Neural cell (in vitro differentiated cells): ENCODE results near the gene DMRTA2. TPM values are rescaled to one million over a fixed set of nuclear protein-coding genes. Genes with fewer than 3 reads are reported as not detected.

Experiments used
- H2AFZ ChIP-seq: fragments of 200-600, 300-800 bp; sonication (generic), shearing (Covaris generic); 2 replicates; pipeline ENCODE4 v1.6.0; 2014; ENCODE audit warnings: low read depth, mild to moderate bottlenecking, antibody characterized with exemption, low read length, moderate library complexity
- H3F3A ChIP-seq: fragments of 200-600 bp; shearing (Covaris generic); 2 replicates; pipeline ENCODE4 v1.6.1; 2016; ENCODE audit warnings: mild to moderate bottlenecking, moderate library complexity, mixed read lengths, antibody characterized with exemption, low read length; ENCODE audit not compliant: insufficient read depth, poor library complexity, severe bottlenecking
- H3K27ac ChIP-seq: fragments of 200-600, 300-800 bp; sonication (generic), shearing (Covaris generic); 2 replicates; pipeline ENCODE4 v1.5.1; 2014; ENCODE audit warnings: mild to moderate bottlenecking, low read length, moderate library complexity
- H3K27me3 ChIP-seq: fragments of 300-800, 200-600 bp; sonication (generic), shearing (Covaris generic); 2 replicates; pipeline ENCODE4 v1.6.0; 2014; ENCODE audit warnings: mild to moderate bottlenecking, low read depth, low read length, moderate library complexity; ENCODE audit not compliant: insufficient read depth
- H3K36me3 ChIP-seq: fragments of 300-800, 200-600 bp; sonication (generic), shearing (Covaris generic); 2 replicates; pipeline ENCODE4 v1.5.1; 2014; ENCODE audit warnings: mild to moderate bottlenecking, antibody characterized with exemption, low read length, moderate library complexity; ENCODE audit not compliant: insufficient read depth
- H3K4me2 ChIP-seq: fragments of 300-800, 200-600 bp; sonication (generic), shearing (Covaris generic); 2 replicates; pipeline ENCODE4 v1.6.0; 2014; ENCODE audit warnings: mild to moderate bottlenecking, low read length
- H3K4me3 ChIP-seq: fragments of 300-800, 200-600 bp; sonication (generic), shearing (Covaris generic); 2 replicates; pipeline ENCODE4 v1.5.1; 2014; ENCODE audit warnings: mild to moderate bottlenecking, low read length, moderate library complexity
- H3K79me2 ChIP-seq: fragments of 200-600 bp; shearing (Covaris generic); replicated peaks from 2 replicates; pipeline ENCODE4 v1.6.0; 2014; ENCODE audit warnings: mild to moderate bottlenecking, low read length, moderate library complexity; ENCODE audit not compliant: insufficient read depth
- H3K9ac ChIP-seq: fragments of 300-800, 200-600 bp; sonication (generic), shearing (Covaris generic); 2 replicates; pipeline ENCODE4 v1.6.1; 2016; ENCODE audit warnings: mild to moderate bottlenecking, low read length, mixed read lengths
- H3K9me2 ChIP-seq: fragments of 200-600 bp; shearing (Covaris generic); 2 replicates; pipeline ENCODE4 v1.6.1; 2016; ENCODE audit warnings: mild to moderate bottlenecking, low read length, mixed read lengths; ENCODE audit not compliant: insufficient read depth
- H3K9me3 ChIP-seq: fragments of 200-600, 300-800 bp; sonication (generic), shearing (Covaris generic); 2 replicates; pipeline ENCODE4 v1.6.1; 2016; ENCODE audit warnings: mild to moderate bottlenecking, mixed run types, low read length, moderate library complexity, mixed read lengths
- H4K20me1 ChIP-seq: fragments of 200-600 bp; shearing (Covaris generic); 2 replicates; pipeline ENCODE4 v1.6.1; 2016; ENCODE audit warnings: mild to moderate bottlenecking, mixed run types; ENCODE audit not compliant: insufficient read depth
- EP300 ChIP-seq: fragments of 450-650 bp; conservative IDR thresholded peaks from 2 replicates; pipeline ENCODE4 v1.6.1; 2014; ENCODE audit warnings: antibody characterized with exemption, mild to moderate bottlenecking, moderate library complexity; ENCODE audit not compliant: poor library complexity, severe bottlenecking
- EZH2 ChIP-seq: fragments of 200-600, 300-800 bp; shearing (Covaris generic), sonication (generic); IDR thresholded peaks from 2 replicates; pipeline ENCODE4 v1.6.1; 2014; ENCODE audit warnings: antibody characterized with exemption, low read length, borderline replicate concordance, mild to moderate bottlenecking; ENCODE audit not compliant: insufficient read depth, poor library complexity, severe bottlenecking
- MXI1 ChIP-seq: fragments of 450-650 bp; conservative IDR thresholded peaks from 2 replicates; pipeline ENCODE4 v1.6.1; 2014; ENCODE audit warnings: antibody characterized with exemption, mild to moderate bottlenecking; ENCODE audit not compliant: poor library complexity, severe bottlenecking
- POLR2AphosphoS5 ChIP-seq: IDR thresholded peaks from 2 replicates; pipeline ENCODE4 v1.6.1; 2012
- RAD21 ChIP-seq: fragments of 450-650 bp; conservative IDR thresholded peaks from 2 replicates; pipeline ENCODE4 v1.6.1; 2014; ENCODE audit warnings: antibody characterized with exemption, mild to moderate bottlenecking, moderate library complexity
- SMC3 ChIP-seq: fragments of 450-650 bp; conservative IDR thresholded peaks from 2 replicates; pipeline ENCODE4 v1.6.1; 2014; ENCODE audit warnings: antibody characterized with exemption, mild to moderate bottlenecking, moderate library complexity; ENCODE audit not compliant: poor library complexity
- TAF1 ChIP-seq: IDR thresholded peaks from 2 replicates; pipeline ENCODE4 v1.6.1; 2012; ENCODE audit warnings: low read depth
- polyA plus RNA-seq: library from polyadenylated mRNA; depleted of rRNA; stranded (reverse); fragments of >200 nt; gene quantifications from 2 replicates; pipeline ENCODE4 v1.2.3, GENCODE V29; 2014
- TF ChIP-seq, protein P1 (sequence below): fragments of 450-650 bp; IDR thresholded peaks from 2 replicates; pipeline ENCODE4 v1.5.1; 2014; ENCODE audit warnings: antibody characterized with exemption, mild to moderate bottlenecking, moderate library complexity; ENCODE audit not compliant: poor library complexity, severe bottlenecking
- TF ChIP-seq, protein P2 (sequence below): IDR thresholded peaks from 2 replicates; pipeline ENCODE4 v1.6.1; 2012; ENCODE audit warnings: borderline replicate concordance

DMRTA2 gene
- polyA plus RNA-seq, 1 donor from 2014 or later = 0.22 TPM

DNA sequence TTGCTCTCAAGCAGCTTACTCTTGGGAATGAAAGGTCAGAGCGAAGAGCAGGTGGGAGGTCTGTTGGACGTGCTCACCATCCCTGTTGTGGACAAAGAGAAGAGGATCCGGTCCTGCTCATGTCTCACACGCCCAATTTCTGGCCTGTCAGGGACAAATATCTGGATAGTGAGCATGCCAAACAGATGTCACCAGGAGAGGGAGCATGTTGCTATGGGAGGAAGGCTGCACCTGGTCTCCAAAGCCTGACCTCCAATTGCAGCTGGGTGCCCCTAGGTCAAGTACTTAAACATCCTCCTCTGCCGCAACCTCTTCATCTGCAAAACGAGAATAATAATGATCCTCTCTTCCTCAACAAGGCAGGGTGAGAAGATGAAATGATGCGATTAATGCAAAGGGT, 53.4 kb downstream of the DMRTA2 start:
- no peak overlapping the region for H3K4me3 ChIP-seq
- TF ChIP-seq RAD21 (no peak), TAF1 (no peak), EZH2 (no peak), MXI1 (no peak), POLR2AphosphoS5 (no peak), SMC3 (no peak), EP300 (no peak)
- TF ChIP-seq, protein P1, sequence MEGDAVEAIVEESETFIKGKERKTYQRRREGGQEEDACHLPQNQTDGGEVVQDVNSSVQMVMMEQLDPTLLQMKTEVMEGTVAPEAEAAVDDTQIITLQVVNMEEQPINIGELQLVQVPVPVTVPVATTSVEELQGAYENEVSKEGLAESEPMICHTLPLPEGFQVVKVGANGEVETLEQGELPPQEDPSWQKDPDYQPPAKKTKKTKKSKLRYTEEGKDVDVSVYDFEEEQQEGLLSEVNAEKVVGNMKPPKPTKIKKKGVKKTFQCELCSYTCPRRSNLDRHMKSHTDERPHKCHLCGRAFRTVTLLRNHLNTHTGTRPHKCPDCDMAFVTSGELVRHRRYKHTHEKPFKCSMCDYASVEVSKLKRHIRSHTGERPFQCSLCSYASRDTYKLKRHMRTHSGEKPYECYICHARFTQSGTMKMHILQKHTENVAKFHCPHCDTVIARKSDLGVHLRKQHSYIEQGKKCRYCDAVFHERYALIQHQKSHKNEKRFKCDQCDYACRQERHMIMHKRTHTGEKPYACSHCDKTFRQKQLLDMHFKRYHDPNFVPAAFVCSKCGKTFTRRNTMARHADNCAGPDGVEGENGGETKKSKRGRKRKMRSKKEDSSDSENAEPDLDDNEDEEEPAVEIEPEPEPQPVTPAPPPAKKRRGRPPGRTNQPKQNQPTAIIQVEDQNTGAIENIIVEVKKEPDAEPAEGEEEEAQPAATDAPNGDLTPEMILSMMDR = no peak
- TF ChIP-seq, protein P2, sequence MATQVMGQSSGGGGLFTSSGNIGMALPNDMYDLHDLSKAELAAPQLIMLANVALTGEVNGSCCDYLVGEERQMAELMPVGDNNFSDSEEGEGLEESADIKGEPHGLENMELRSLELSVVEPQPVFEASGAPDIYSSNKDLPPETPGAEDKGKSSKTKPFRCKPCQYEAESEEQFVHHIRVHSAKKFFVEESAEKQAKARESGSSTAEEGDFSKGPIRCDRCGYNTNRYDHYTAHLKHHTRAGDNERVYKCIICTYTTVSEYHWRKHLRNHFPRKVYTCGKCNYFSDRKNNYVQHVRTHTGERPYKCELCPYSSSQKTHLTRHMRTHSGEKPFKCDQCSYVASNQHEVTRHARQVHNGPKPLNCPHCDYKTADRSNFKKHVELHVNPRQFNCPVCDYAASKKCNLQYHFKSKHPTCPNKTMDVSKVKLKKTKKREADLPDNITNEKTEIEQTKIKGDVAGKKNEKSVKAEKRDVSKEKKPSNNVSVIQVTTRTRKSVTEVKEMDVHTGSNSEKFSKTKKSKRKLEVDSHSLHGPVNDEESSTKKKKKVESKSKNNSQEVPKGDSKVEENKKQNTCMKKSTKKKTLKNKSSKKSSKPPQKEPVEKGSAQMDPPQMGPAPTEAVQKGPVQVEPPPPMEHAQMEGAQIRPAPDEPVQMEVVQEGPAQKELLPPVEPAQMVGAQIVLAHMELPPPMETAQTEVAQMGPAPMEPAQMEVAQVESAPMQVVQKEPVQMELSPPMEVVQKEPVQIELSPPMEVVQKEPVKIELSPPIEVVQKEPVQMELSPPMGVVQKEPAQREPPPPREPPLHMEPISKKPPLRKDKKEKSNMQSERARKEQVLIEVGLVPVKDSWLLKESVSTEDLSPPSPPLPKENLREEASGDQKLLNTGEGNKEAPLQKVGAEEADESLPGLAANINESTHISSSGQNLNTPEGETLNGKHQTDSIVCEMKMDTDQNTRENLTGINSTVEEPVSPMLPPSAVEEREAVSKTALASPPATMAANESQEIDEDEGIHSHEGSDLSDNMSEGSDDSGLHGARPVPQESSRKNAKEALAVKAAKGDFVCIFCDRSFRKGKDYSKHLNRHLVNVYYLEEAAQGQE = no peak

DNA sequence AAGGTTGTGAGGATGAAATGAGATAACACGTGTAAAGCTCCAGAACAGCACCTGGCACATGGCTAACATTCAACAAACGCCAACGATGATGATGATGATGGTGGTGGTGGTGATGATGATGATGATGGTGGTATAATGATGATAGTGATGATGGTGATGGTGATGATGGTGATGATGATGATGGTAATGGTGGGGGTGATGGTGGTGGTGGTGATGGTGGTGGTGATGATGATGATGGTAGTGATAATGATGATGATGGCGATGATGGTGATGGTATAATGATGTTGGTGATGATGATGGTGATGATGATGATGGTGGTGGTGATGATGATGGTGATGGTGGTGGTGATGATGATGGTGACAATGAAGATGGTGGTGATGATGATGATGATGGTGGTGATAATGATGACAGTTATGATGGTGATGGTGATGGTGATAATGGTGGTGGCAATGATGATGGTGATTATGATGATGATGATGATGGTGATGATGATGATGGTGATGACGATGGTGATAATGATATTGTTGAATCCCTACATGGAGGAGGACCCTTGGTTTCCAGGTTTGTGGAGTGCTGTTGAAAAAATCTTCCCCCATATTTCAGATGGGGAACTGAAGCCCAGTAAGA, 54.1 kb downstream of the DMRTA2 start:
- H3K79me2 ChIP-seq = no peaks in the 10 kb centered on the region
- H3K27ac ChIP-seq = no peak overlapping the region
- H3K9me3 ChIP-seq = no peaks in the 10 kb centered on the region
- TF ChIP-seq EZH2 = no peak
- H3K9ac ChIP-seq = no peak overlapping the region
- no peak overlapping the region for H3K4me3 ChIP-seq
- H2AFZ ChIP-seq = no peak overlapping the region
- H3K36me3 ChIP-seq = no peaks in the 10 kb centered on the region
- H3K4me2 ChIP-seq = no peak overlapping the region
- peaks cover 23% of the 10 kb centered on the region for H3K27me3 ChIP-seq
- no peaks in the 10 kb centered on the region for H3F3A ChIP-seq
- no peaks in the 10 kb centered on the region for H3K9me2 ChIP-seq
- no peaks in the 10 kb centered on the region for H4K20me1 ChIP-seq

More for the DNA sequence above, 53.4 kb downstream of the DMRTA2 start:
- H3K79me2 ChIP-seq = no peaks in the 10 kb centered on the region
- H3K9me2 ChIP-seq = no peaks in the 10 kb centered on the region
- no peaks in the 10 kb centered on the region for H4K20me1 ChIP-seq
- H2AFZ ChIP-seq = no peak overlapping the region
- H3K27ac ChIP-seq = no peak overlapping the region
- H3F3A ChIP-seq = no peaks in the 10 kb centered on the region
- peaks cover 23% of the 10 kb centered on the region for H3K27me3 ChIP-seq
- H3K36me3 ChIP-seq = no peaks in the 10 kb centered on the region
- no peaks in the 10 kb centered on the region for H3K9me3 ChIP-seq
- H3K9ac ChIP-seq = no peak overlapping the region
- H3K4me2 ChIP-seq = no peak overlapping the region
